NCI-H2081 (cell line): Measurements from ENCODE around the gene ATP10A.

Experiments
- DNase-seq, 2 experiments: peaks; one replicate each; lab custom pipeline; 2025; lab: John Stamatoyannopoulos, UW

The ATP10A gene

DNA sequence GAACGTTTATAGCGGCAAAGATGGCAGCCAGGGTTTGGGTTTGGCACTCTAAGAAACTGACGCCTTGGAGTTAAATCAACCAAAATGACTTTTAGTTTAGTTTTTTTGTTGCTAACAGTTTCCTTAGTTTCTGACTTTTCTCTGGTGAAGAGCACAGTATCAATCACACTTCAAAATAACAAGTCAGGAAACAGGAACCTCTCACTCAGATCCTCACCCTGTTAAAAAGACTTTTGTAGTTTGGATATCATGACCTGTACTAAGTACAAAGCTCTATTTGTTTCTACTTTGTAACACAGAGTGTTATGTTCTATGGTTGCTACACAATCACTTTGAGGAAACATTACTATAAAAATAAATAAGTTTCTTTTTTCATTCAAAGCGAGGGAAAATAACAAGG, 51.1 kb downstream of the ATP10A start:
- DNase-seq: no peak

DNA sequence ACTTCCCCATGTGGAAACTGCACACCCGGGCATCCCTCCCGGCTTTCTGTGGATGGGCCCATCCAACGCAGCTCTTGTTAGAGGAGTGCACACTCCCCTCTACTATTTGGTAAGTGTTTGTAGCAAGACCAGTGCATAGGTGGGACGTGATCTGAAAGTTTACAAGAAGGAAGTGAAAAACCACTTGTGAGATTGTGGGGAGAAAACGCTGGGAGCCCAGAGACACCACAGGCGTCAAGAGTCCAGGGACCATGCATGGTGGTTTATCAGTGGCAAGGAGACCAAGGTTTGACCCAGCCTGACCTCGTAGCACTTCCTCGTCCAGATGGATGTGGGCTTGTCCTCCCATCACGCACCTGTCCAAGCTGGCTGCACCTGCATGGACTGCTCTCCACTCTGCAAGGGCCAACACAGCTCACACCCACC, 51.6 kb downstream of the ATP10A start:
- no peak for DNase-seq

DNA sequence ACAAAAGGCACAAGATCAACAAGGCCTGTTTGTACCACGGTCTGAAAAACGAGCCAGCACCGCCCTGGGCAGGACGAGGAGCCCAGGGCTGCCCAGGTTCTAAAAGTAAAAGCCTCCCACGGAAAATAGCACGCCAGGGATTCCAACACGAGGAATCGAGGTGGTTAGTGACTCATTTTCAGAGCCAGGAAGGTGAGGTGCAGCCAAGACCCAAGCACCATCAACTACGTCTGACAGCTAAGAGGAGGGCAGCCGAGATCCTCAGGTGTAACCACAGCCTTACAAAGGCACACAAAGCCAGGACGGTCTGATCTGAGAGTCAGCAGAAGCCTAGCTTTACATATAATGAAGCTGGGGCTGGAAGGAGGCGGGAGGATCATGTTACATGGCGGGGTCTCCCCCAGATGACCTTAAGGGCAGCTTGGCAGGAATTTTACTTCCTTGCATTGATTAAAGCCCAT, 52.5 kb downstream of the ATP10A start:
- DNase-seq: no peak

DNA sequence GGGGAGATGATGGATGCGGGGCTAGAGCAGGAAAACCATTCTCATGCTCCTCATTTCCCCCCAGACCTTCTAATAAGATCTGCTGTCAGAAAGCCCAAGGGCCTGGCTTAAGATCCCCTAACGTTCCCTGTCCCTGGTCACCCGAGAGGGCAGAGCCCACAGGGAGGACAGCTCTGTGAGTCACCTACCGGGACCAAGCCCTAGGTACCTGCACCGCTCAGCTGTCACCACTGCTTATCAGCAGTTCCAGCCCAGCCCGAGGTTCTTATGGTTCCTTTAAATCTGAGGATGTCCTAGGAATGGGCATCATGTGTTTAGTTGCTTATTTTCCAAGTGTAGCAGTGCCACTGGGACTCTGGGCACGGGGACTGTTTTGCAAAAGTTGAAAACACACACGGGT, 53.0 kb downstream of the ATP10A start:
- no peak for DNase-seq

DNA sequence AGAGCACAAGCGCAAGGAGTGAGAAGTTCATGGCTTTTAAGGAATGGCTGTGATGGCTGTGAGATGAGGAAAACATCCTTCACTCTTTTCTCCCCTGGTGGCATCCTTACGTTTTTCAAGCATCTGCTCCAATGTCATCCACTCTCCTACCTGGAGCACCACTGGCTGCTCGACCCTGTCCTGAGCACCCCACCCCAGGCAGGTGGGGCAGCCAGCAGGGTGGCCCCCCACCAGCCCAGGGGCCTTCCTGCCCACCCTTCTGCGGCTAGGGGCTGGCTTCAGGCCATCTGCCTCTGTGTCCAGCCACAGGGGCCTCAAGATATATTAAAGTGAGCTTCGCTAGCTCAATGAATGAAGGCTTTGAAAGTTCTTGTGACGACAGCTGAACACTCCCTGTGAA, 56.1 kb downstream of the ATP10A start:
- DNase-seq: no peak

DNA sequence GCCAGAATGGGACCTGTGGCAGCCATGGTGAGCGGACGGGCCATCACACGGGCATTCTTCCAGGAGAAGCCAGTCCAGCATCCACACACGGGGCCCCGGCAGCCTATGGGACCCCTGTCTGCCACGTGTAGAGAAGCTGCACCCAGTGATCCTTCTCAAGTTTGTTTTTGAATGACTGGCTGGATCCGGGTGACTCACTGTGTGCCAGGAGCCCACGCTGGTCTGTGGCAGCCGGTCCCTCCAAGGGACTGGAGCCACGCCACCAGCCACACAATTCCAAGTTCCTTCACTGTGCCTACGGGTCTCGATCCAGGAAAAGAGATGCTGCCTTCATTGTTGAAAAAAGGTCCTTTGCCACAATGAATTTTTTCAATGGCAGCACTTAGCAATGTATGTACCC, 58.1 kb downstream of the ATP10A start:
- no peak for DNase-seq

DNA sequence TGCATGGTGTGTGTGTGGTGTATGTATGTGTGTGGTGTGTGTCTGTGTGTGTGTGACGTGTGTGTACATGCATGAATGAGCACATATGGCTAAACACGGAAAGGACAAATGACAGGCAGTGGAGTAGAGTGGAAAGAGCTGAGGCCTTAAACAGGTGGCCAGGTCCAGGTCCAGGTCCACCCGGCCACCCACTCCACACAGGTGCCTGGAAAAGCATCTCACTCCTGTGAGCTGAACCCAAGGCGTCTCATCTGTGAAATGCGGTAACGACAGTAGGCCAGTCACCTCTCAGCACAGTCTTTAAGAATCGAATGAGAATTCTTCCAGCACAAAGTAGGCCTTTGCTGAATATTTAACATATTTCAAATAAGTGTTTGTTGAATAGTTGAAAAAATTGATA, 58.7 kb downstream of the ATP10A start:
- DNase-seq: no peak

DNA sequence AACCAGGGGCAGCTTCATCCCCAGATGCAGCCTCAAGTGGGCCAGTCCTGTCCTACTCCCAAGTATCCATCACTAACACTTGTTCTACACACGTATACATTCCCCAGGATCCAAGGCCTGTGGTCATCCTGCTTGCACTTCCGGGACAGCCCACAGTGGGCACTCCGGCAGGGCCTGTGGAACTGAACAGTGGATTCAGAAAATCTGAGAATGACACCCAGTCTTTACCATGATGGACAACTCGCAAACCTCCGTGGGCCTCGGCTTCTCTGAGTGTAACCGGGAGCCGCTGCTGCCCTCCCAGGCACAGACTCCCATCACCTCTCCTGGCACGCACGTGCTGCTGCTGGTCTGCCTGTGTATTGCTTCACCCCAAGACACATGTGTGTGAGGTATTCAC, 59.6 kb downstream of the ATP10A start:
- no peak for DNase-seq

DNA sequence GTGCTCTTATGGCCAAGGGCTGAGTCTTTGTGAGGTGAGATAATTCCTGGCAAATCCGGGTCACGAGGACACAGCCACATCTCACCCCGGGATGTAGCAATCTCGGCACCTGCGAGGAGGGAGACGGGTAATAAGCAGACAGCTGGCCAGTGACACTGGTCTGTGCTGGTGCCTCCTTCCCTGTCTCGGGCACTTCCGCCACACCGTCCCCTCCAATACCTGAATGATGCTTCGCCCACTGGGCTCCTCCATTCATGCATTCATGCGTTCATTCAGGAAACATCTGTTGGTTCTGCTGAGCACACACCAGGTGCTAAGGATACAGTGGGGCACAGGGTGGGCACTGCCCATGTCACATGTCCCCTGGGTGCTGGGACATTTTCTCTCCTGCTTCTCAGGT, 60.1 kb downstream of the ATP10A start:
- no peak for DNase-seq

DNA sequence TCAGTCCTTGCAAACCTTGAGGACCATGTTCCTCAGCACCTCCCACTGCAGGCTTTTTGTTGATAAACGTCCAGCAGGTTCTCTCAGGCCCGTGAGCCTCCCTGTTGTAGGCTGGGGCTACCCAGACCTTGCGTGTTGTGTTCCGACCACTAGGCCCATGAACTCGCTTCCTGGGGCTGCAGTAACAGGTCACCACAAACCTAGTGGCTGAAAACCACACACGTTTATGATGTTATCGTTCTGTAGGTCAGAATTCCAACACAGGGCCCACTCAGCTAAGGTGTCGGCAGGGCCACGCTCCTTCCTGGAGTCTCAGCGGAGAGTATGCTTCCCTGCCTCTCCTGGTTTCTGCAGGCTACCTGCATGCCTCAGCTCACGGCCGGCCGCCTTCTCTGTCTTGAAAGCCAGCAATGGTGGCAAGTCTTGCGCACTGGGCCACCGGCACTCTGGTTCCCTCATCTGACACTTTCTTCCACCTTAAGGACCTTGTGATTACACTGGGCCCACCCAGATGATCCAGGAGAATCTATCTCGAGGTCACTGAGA, 60.8 kb downstream of the ATP10A start:
- DNase-seq: no peak

DNA sequence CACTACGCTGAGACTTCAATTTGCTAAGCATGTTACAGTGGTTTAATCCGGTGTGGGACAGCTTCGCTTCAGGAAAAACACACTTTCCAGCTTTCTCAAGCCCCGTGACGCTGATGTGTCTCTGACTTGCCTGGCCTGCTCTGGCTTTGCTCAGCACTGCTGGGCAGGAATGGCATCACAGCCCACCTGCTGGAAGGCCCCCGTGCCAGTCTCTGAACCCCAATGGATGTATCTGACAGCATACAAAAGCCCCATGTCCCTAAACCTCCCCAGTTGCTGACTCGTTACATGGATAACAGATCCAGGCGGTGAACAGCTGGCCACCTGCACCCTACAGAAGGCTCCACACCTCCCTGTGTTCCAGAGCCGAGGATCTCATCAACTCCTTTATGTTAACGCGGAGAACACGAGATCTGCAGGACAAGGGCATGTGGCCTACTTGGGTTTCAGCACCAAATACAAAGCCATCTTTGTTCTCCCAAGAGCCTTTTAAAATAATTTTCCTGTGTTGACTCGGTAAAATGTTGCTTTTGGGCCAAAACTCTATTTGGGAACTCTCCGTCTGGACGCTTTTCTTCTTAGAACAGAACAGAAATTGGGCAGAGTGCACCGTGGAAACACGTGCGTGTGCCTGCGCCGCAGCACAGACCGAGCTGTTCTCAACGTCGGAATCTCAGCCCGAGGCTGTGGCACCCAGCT, 61.4 kb downstream of the ATP10A start:
- DNase-seq: no peak

DNA sequence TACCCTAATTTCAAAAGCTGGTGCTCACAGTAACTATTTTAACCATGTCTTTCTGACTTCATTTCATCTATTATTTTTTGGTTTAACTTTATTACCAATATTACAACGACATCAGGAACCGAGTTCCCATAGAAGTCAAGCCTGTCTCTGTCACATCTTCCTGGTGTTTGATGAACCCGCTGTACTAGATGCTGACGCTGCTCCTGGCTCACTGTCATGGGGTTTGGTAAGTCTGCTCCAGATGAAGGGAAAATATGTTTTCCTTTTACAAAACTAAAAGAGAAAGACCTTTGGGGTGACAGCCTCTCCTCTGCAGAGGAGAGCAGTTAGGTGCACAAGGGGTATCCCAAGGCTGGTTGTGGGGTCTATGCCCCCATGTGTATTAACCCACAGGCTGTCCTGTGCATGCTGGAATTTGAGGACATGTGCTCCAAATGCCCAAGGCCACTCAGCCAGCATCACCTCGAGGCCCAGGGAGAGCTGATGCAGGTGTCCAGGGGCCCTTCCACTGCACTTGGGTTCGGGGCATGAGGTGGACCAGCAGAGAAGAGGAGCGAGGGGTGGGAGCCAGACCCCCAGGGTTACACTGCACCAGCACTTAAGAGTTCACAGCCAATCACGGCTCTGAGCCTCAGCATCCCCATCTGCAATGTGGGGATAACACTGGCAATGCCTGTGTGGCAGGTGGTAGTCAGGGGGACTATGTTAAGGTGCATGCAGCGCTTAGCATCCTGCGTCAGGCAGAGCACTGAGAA, 62.2 kb downstream of the ATP10A start:
- no peak for DNase-seq

DNA sequence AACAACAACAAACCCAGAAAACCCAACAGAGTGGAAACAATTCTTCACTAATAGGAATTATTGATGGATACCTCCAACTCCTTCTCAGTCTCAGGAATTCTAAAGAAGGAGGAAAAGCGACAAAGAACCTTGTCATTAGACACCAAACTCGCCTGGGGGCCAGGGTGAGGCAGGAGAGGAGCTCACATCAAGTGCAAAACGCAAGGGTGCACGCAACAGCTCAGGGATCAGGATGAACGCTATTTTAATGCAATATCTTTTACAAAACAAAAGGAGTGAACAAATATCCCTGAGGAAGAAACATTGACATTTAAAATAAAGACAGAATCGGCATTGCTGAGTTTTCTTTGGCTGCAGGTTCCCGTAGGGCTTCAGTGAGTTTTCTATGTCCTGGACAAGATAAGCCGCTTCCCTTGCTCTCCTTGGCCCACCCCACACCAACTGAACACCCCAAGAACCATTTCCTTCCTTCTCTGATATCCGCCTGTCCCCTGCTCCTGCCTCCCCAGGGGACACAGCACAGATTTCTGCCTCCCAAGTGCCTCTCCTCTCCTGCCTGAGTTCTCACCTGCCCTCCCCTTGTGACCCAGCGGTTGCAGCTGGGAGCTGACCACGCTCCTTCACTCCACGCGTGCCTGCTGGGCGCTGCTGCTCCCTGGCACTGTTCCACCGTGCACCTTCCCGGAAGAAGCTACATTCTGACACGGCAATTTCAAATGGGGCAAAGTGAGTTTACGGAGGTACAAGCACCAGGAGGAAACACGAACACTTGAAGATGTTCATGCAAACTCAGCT, 63.0 kb downstream of the ATP10A start:
- no peak for DNase-seq

DNA sequence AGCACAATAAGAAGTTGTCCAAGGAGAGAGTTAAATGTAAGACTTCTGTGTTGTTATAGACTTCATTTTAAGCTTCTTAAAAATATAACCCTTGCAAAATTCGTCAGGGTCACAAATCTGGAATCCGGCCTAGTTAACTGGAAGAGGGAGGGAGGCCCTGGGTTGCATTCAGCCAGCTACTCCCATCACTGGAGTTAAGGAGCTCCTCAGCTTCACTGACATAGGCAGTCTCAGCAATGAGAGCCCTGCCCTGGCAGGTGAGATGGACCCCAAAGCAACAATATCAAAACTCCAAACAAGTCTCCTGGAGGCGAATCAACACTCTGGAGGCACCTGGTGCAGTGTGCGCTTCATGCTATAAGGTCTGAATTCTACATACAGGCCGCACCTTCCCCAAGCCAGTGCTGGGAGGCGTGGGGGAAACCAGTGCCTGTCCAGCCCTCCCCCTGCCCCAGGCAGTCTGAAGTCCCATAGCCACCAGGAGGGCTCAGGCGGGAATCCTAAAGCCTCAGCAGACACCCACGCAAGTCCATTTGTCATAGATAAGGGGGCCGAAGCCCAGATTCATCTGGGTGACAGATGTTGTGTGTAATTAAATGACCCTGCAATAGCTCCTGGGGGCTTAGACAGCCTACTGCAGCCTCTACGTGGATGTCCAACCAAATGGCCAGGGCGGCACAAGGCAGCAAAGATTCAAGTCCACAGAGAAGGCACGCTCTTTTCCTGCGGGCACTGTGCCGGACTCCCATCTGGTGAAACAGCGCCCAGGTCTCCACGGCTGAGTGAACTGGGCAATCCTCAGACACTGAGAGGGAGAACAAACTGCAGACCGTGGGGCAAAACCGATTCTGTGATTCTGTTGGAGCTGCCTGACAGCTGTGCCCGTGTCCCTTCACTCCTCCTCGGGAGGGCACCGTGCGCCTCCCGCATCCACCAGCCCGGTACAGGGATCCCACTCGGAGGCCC, 64.9 kb downstream of the ATP10A start:
- DNase-seq: no peak

DNA sequence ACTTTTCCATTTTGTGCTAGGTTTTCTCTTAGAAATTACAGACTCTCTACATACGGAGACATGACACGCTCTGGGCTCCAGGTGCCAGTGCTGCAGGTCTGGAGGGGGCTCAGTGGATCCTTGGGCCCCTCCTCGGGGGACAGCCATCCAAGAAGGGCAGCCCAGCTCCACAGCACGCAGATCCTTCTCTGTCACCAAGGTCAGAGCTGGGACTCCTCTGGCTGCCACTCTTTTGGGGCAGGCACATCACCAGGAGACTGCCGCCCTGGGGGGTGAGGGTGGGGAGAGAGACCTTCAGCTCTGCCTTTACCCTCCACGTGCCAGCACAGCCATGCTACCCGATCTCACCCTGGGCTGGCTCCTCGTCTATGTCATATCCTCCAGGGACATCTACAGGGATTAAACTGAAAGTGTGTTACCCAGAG, 65.6 kb downstream of the ATP10A start:
- no peak for DNase-seq

DNA sequence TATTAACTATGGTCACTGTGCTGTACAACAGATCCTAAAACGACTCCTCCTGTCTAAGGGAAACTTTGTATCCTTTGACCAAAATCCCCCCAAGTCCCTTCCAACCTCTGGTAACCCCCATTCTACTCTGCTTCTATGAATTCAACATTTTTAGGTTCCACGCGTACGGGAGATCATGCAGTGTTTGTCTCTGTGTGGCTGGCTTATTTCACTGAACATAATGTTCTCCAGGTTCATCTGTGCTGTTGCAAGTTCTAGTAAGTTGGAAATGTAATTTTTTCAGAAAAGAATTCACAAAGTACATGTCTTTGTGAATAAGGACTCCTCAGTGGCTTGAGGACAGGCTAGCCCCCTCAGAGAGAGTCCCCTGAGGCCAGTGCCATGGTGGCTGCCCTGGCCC, 66.1 kb downstream of the ATP10A start:
- no peak for DNase-seq

DNA sequence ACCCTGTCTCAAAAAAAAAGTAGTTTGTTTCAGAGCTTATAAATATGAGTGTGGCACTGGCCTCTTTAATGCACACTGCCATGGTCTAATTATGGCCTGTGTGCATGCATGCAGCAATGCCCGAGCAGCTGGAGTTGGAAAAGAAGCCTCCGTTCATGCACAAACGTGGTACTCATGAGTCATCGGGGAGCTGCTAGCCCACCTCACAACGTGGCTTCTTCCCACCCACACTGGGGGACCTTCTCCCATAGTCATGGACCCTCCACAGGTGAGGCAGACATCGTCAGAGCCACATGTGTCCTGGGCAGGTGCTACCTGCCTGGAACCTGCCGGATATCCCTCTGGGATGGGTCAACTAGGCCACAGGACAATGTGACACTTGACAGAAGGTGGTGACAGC, 66.7 kb downstream of the ATP10A start:
- no peak for DNase-seq

DNA sequence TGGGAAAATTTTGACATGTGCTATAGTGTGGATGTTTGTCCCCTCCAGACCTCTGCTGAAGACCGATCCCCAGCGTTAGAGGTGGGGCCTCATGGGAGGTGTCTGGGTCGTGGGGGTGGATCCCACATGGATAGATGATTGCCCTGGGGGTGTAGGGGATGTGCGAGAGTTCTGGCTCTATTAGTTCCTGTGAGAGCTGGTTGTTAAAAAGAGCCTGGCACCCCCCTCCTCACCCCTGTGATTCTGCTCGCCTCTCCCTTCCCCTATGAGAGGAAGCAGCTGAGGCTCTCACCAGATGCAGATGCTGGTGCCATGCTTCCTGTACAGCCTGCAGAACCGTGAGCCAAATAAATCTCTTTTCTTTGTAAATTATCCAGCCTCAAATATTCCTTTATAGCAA, 67.4 kb downstream of the ATP10A start:
- no peak for DNase-seq

DNA sequence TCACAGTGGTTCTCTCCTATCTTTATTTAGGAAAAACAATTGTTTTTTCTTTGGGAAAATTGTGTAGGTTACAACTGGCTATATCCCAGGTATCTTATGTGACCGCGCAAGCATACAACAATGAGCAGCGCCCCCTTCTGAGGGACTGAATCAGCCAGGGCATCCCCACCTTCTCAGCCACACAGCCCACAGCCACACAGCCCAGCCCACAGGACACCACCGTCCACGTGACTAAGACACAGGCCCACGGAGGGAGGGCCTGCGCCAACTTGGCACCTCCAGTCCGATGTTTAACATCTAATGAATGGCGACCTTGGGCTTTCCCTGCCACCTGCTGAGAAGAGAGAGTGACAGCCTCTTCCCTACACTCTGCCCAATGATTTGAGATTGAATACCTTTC, 68.1 kb downstream of the ATP10A start:
- DNase-seq: no peak

DNA sequence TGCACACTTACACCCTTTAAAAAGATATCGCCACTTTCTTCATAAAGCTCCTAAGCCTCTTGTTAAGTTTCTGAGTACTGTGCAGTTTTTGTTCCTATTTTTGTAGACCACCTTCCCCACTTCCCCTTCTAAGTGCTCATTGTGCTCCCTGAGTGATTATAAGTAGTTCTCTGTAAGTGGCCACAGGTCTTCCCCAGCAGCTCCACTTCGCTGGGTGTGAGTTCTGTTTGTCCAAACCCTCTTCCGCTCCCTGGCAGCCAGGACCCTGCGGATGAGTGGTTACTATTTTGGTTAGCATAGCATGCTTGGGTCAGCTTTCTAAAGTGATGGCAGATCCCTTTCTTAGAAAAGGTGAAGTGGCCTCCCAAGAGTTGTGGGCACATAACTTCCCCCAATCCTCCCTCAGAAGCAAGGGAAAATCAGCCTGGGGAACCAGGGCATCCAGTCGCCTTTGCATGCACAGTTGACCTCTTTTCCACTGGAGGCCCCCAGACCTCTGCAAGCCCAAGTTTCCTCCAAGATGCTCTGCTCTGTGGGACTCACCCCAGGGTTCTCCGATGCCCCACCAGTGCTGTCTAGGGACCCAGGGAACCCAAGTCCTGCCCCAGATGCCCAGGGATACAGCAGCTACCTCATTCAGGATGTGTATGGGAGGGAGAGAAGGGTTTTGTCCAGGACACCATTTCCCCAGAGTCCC, 69.6 kb downstream of the ATP10A start:
- DNase-seq: no peak

DNA sequence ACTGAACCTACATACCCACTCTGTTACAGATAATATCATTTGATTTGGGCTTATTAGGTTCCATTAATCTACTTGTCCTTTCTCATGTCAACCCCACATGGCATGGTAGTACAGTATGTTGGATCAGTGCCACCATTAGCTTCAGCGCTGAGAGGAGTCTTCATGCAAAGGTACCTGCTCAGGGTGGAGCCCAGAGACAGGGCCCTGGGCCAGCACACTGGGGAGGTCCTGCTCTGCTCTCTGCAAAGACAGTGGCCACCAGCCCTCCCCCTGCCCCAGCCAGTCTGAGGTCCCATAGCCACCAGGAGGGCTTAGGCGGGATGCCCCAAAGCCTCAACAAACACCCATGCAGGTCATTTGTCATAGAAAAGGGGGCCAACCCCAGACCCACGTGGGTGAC, 71.0 kb downstream of the ATP10A start:
- DNase-seq: no peak
